Measurements from ENCODE around the gene CBX8.
A peak's percentile ranks its signal among the peaks of the same experiment; 100 is the strongest.

CBX8 gene

DNA sequence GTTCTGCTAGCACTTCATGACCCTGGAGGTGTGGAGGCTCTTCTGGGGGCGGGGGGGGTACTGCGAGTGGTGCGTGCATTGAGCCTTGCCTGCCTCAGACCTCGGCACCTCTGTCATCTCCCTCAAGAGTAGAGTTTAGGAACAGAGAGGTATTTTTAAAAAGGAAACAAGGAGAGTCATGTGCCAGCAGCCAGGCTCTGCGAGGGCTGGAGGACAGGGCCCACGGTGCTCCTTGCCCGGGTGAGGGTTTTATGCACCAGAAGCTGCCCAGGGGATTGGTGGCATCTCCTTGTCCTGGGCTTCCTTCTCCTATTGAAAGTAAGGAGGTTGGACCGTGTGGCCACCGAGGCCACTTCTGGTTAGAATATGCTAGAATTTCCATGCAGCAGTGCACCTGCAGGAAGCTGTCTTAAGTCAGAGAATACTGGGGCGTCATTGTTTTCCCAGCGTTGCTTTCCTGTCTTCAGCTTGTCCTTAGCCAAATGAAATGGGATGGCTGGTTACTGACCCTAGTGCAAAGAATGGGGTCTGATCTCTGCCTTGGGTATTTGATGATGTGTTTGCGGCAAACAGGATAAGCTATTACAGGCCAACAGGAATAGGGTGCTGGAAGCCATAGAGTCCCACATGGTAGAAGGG lies 15.7 kb downstream of the CBX8 start:
- no peak for TF ChIP-seq ZFX (IDR thresholded peaks at IDR 0.05; ENCODE audit: borderline replicate concordance)
- TF ChIP-seq, protein P1, sequence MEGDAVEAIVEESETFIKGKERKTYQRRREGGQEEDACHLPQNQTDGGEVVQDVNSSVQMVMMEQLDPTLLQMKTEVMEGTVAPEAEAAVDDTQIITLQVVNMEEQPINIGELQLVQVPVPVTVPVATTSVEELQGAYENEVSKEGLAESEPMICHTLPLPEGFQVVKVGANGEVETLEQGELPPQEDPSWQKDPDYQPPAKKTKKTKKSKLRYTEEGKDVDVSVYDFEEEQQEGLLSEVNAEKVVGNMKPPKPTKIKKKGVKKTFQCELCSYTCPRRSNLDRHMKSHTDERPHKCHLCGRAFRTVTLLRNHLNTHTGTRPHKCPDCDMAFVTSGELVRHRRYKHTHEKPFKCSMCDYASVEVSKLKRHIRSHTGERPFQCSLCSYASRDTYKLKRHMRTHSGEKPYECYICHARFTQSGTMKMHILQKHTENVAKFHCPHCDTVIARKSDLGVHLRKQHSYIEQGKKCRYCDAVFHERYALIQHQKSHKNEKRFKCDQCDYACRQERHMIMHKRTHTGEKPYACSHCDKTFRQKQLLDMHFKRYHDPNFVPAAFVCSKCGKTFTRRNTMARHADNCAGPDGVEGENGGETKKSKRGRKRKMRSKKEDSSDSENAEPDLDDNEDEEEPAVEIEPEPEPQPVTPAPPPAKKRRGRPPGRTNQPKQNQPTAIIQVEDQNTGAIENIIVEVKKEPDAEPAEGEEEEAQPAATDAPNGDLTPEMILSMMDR (IDR thresholded peaks at IDR 0.05): no peak

DNA sequence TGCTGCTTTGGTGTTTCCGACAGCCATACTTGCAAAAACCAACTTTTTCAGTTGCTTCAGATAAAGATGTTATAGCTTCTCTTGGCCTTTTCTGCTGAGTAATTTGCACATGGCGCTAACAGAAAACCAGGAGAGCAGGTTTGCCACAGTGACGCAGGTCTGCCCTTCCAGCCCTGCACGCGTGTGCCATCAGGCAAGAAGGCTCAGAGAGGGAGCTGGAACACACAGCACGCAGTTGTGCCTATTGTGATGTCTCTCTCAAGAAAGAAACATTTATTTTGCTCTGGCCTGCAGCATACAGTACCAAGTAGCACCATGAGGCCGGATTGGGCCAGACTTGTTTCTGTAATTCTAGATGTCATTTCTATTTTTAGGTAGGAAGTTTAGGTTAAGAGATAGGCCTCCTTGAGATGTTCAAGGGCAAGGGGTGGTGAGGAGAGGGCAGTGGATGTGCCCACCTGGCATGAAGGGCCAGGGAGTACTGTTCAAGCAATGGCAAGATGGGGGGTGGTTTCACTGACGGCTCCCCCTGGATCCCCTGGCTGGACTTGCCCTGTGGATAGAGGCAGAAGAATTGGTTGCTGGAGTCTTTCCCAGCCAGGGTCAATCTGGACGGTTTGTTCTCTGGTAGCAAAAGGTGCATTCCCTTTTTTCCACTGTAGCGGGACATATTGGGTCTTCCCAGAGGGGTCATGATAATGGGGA lies 17.1 kb downstream of the CBX8 start:
- 0 out of 2 replicates have a peak overlapping the region, but pooled peaks have one; percentile 54 for H3K27ac ChIP-seq
- no peak for TF ChIP-seq ZFX (IDR thresholded peaks at IDR 0.05; ENCODE audit: borderline replicate concordance)
- TF ChIP-seq, protein P1 (IDR thresholded peaks at IDR 0.05): no peak

More for the DNA sequence above, 15.7 kb downstream of the CBX8 start:
- H3K27ac ChIP-seq: no peak overlapping the region

DNA sequence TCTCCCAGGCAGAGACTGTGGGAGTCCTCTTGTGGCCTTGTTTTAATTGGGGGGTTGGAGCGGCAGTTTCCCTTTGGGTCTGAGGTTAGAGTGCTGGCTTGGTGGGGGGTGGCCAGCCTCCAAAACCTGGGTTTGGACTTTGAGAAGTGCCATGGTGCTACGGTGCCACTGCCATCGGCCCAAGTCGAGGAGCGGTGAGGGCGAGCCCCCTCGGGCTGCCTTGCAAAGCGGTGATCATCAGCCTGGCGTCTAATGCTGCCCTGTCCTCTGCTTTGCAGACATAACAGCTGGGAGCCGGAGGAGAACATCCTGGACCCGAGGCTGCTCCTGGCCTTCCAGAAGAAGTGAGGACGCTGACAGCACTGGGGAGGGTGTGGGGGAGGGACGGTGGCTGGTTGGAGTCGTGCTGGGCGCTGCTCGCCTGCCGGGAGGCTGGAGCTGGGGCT lies 17.8 kb downstream of the CBX8 start:
- no peak for TF ChIP-seq ZFX (IDR thresholded peaks at IDR 0.05; ENCODE audit: borderline replicate concordance)
- TF ChIP-seq, protein P1 (IDR thresholded peaks at IDR 0.05): no peak
- H3K27ac ChIP-seq: peak overlapping the region; percentile 54

DNA sequence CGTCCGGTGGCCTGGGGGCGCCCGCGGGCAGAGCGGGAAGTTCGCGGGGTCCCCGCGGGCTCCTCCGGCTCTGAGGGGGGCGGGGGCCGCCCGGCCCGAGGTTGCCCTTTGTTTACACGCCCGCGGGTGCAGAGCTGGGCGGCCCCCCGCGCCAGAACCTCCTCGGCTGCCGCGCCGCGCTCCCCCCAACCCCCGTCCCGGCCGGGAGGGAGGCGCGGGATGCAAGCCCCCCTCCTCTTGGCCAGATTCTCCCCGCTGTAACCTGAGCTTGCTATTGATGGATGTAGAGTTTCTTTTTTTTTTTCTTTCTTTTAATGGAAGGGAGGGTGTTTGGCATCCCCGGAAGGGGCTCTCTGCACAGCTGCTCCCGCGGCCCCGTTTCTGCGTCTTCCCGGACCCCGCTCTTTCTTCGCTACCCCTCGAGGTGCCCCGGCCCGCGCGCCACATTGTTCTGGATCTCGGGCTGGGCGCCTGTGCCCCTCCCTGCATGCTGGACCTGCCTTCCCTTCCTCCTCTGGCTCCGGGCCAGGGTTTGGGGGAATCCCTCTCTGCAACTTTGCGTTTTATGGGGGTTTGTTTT lies 18.3 kb downstream of the CBX8 start:
- TF ChIP-seq, protein P1 (IDR thresholded peaks at IDR 0.05): 0 out of 2 replicates have a peak, but pooled peaks have one; percentile 0
- no peak for TF ChIP-seq ZFX (IDR thresholded peaks at IDR 0.05; ENCODE audit: borderline replicate concordance)
- peak overlapping the region; percentile 54 for H3K27ac ChIP-seq

DNA sequence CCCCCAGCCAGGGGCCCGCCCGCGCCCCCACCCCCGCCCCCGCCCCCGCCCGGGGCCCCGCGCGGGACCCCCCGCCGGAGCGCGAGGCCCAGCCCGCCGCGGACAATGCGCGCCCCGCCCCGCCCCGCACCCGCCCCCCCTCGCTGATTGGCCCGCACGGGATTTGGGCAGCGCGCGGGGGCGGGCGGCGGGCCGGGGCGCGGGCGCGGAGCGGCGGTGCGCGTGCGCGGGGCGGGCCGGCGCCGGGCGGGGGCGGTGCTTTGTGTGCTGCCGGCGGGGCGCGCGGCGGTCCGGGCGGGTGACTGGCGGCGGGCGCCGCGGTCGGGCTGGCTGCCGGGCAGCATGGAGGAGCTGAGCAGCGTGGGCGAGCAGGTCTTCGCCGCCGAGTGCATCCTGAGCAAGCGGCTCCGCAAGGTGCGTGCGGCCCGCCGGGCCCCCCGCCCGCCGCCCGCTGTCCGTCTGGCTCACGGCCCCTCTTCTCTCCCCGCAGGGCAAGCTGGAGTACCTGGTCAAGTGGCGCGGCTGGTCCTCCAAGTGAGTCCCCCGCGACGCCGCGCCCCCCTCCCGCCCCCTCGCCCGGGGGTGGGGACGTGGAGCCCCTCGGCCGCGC lies 18.9 kb downstream of the CBX8 start, which contains the start of gene CBX2:
TSS of gene CBX2 (plus strand) at position 255 of the 610 bp plus-strand sequence. CDS start at position 343, 88 bp downstream.
- TF ChIP-seq, protein P1 (IDR thresholded peaks at IDR 0.05): no peak
- no peak for TF ChIP-seq ZFX (IDR thresholded peaks at IDR 0.05; ENCODE audit: borderline replicate concordance)
- H3K27ac ChIP-seq: peak within 1 kb of the TSS; percentile 54

DNA sequence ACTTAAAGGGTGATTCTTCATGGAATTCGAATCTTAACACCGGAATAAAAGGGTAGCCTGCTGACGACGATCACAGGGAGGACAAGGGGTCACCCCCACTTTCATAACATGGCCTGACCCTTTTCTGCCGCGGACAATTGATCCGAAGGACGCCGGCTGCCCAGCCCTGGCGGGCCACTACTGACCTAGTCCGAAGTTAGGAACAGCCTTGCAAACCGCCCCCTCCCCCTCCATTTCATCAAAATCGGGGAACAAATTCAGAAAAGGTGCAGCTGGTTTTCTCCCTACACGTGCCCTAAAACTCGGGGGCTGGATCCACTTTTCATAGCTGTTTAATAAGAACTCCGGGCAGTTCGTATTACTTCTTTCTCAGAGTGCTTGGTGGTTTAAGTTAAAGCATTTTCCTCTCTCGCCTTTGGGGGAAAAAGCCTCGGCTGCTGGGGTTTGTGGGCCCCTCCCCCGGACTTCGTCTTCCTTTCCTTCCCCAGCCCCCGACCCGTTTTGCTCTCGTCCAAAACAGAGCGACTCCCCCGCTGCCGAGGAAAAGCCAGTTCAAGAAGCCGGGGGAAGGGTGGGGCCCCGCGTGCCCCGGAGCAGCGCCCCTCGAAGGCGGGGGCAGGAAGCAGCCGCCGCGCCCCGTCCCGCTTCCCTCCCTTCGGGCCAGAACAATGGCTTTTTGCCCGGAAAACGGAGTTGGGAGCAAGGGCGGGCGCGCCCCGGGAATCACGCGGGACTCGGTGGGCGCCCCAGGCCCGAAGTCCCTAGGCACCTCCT lies 19.6 kb downstream of the CBX8 start:
- no peak for TF ChIP-seq ZFX (IDR thresholded peaks at IDR 0.05; ENCODE audit: borderline replicate concordance)
- TF ChIP-seq, protein P1 (IDR thresholded peaks at IDR 0.05): no peak
- H3K27ac ChIP-seq: no peak overlapping the region

Data from 22Rv1 (cell line).